ENCODE results near the gene RNF144A.

DNA sequence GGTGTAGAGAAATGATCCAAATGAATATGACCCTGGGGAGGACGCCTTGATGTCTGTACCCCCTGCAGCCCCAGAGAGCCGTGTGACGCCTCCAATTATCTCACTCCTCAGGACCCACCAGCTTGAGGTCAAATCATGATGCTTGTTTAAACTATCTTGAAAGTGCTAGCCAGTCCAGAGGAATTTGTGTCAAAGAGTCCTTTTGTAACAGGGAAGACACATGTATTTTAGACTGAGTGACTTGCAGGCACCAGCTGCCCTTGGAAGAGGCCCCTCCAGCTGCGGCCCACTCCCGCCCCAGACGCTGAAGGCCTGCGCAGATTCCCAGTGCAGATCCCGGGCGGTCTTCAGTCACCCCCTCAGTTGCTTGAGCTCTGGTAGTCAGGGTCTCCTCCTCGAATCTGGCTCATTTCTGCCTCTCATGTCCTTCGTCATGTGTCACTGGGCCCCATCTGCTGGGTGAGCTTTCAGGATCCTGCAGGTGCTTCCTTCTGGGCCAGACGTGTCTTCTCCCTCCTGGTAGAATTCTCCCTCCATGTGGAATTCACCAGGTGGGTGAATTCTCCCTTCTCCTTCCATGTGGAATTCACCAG lies 77.4 kb downstream of the RNF144A start:
- TF ChIP-seq POLR2A (IDR thresholded peaks at IDR 0.05) (no peak), EP300 (IDR thresholded peaks at IDR 0.05) (no peak)
- TF ChIP-seq, protein P1, sequence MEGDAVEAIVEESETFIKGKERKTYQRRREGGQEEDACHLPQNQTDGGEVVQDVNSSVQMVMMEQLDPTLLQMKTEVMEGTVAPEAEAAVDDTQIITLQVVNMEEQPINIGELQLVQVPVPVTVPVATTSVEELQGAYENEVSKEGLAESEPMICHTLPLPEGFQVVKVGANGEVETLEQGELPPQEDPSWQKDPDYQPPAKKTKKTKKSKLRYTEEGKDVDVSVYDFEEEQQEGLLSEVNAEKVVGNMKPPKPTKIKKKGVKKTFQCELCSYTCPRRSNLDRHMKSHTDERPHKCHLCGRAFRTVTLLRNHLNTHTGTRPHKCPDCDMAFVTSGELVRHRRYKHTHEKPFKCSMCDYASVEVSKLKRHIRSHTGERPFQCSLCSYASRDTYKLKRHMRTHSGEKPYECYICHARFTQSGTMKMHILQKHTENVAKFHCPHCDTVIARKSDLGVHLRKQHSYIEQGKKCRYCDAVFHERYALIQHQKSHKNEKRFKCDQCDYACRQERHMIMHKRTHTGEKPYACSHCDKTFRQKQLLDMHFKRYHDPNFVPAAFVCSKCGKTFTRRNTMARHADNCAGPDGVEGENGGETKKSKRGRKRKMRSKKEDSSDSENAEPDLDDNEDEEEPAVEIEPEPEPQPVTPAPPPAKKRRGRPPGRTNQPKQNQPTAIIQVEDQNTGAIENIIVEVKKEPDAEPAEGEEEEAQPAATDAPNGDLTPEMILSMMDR (IDR thresholded peaks at IDR 0.05), result no peak

Data from ovary (tissue), 3 donors.